GM23338 (cell line): ENCODE data around the gene WDR53. TPM values are rescaled to one million over a fixed set of nuclear protein-coding genes. Genes with fewer than 3 reads are reported as not detected.

Experiments
- ATAC-seq: fragments of 200-7000 bp; cut with Tn5 transposase; 3 replicates; pipeline ENCODE4 v1.9.1; 2020
- DNase-seq: peaks from one replicate; pipeline ENCODE4 v3.0.0-alpha.2; 2015; ENCODE audit warnings: low spot score
- H2AFZ ChIP-seq: fragments of 200-600 bp; sonication (generic); 2 replicates; pipeline ENCODE4 v1.8.0; 2016; ENCODE audit warnings: antibody characterized with exemption, mild to moderate bottlenecking, moderate library complexity
- H3F3A ChIP-seq: fragments of 200-600 bp; sonication (generic); replicated peaks from 2 replicates; pipeline ENCODE4 v1.8.0; 2017; ENCODE audit warnings: antibody characterized with exemption, mixed run types, low read depth
- H3K27ac ChIP-seq: fragments of 200-600 bp; sonication (generic); 2 replicates; pipeline ENCODE4 v1.6.1; 2016; ENCODE audit warnings: low read depth
- H3K27me3 ChIP-seq: fragments of 200-600 bp; sonication (generic); 2 replicates; pipeline ENCODE4 v1.8.0; 2016; ENCODE audit warnings: mild to moderate bottlenecking, mixed run types, moderate library complexity; ENCODE audit not compliant: insufficient read depth
- H3K36me3 ChIP-seq: fragments of 200-600 bp; sonication (generic); 2 replicates; pipeline ENCODE4 v1.8.0; 2016; ENCODE audit warnings: mild to moderate bottlenecking; ENCODE audit not compliant: insufficient read depth
- H3K4me1 ChIP-seq: fragments of 200-600 bp; sonication (generic); 2 replicates; pipeline ENCODE4 v1.8.0; 2016; ENCODE audit warnings: mild to moderate bottlenecking, moderate library complexity; ENCODE audit not compliant: insufficient read depth
- H3K4me2 ChIP-seq: fragments of 200-600 bp; sonication (generic); 2 replicates; pipeline ENCODE4 v1.7.1; 2017; ENCODE audit warnings: mixed run types
- H3K4me3 ChIP-seq: fragments of 200-600 bp; sonication (generic); 2 replicates; pipeline ENCODE4 v1.6.1; 2016; ENCODE audit warnings: mixed run types
- H3K79me2 ChIP-seq: fragments of 200-600 bp; sonication (generic); replicated peaks from 2 replicates; pipeline ENCODE4 v1.8.0; 2017; ENCODE audit warnings: mild to moderate bottlenecking; ENCODE audit not compliant: insufficient read depth
- H3K9me2 ChIP-seq: fragments of 200-600 bp; sonication (generic); 2 replicates; pipeline ENCODE4 v1.8.0; 2017; ENCODE audit not compliant: insufficient read depth
- H4K20me1 ChIP-seq: fragments of 200-600 bp; sonication (generic); replicated peaks from 2 replicates; pipeline ENCODE4 v1.8.0; 2017; ENCODE audit warnings: mild to moderate bottlenecking; ENCODE audit not compliant: insufficient read depth
- H3K27ac Mint-ChIP-seq: 2 replicates; pipeline ENCODE4 v1.8.0; 2020; ENCODE audit warnings: inconsistent platforms, mild to moderate bottlenecking, moderate library complexity, mixed read lengths
- H3K27me3 Mint-ChIP-seq: 3 replicates; pipeline ENCODE4 v1.8.0; 2022; ENCODE audit warnings: low read depth, mild to moderate bottlenecking, moderate library complexity, mixed read lengths, inconsistent platforms; ENCODE audit not compliant: insufficient read depth, poor library complexity
- H3K36me3 Mint-ChIP-seq: 3 replicates; pipeline ENCODE4 v1.8.0; 2021; ENCODE audit warnings: low read depth, mild to moderate bottlenecking, inconsistent platforms, moderate library complexity, mixed read lengths
- H3K4me1 Mint-ChIP-seq: 3 replicates; pipeline ENCODE4 v1.8.0; 2020; ENCODE audit warnings: mild to moderate bottlenecking, inconsistent platforms, mixed read lengths
- H3K4me3 Mint-ChIP-seq: 3 replicates; pipeline ENCODE4 v1.8.0; 2021; ENCODE audit warnings: moderate library complexity, mild to moderate bottlenecking, inconsistent platforms, mixed read lengths
- H3K9me3 Mint-ChIP-seq: 3 replicates; pipeline ENCODE4 v1.8.0; 2020; ENCODE audit warnings: moderate library complexity, mild to moderate bottlenecking, inconsistent platforms, mixed read lengths
- CREB1 ChIP-seq: fragments of 250-450 bp; sonication (Bioruptor Pico); IDR thresholded peaks from 2 replicates; pipeline ENCODE4 v1.5.0; 2020; ENCODE audit warnings: low read depth, mild to moderate bottlenecking, moderate library complexity
- CTCF ChIP-seq, 2 experiments: fragments of 200-600 bp in 1 of 2; sonication (generic) in 1 of 2; conservative IDR thresholded peaks; 2 replicates each; pipeline versions ENCODE4 v1.5.1 to v1.6.1; 2016 to 2017; ENCODE audit warnings: antibody characterized with exemption in 2 of 2, low read depth in 2 of 2, mild to moderate bottlenecking in 2 of 2, moderate library complexity in 1 of 2
- ETS1 ChIP-seq: IDR thresholded peaks from 2 replicates; pipeline ENCODE4 v1.6.1; 2016; ENCODE audit warnings: antibody characterized with exemption
- EZH2 ChIP-seq: fragments of 200-600 bp; sonication (generic); IDR thresholded peaks from one replicate; pipeline ENCODE4 v1.8.0; 2017; ENCODE audit warnings: antibody characterized with exemption, mild to moderate bottlenecking, low read depth; ENCODE audit not compliant: unreplicated experiment
- EZH2phosphoT487 ChIP-seq: fragments of 200-600 bp; sonication (generic); IDR thresholded peaks from one replicate; pipeline ENCODE4 v1.8.1; 2018; ENCODE audit warnings: antibody characterized with exemption; ENCODE audit not compliant: unreplicated experiment
- JUNB ChIP-seq: IDR thresholded peaks from one replicate; pipeline ENCODE4 v1.6.1; 2016; ENCODE audit warnings: antibody characterized with exemption; ENCODE audit not compliant: unreplicated experiment
- NANOG ChIP-seq: IDR thresholded peaks from 2 replicates; pipeline ENCODE4 v1.6.1; 2016; ENCODE audit warnings: antibody characterized with exemption, borderline replicate concordance
- POLR2AphosphoS5 ChIP-seq: IDR thresholded peaks from 2 replicates; pipeline ENCODE4 v1.6.1; 2016; ENCODE audit warnings: antibody characterized with exemption, low read depth
- REST ChIP-seq: IDR thresholded peaks from one replicate; pipeline ENCODE4 v1.6.1; 2018; ENCODE audit warnings: antibody characterized with exemption; ENCODE audit not compliant: unreplicated experiment
- STAT1 ChIP-seq: IDR thresholded peaks from one replicate; pipeline ENCODE4 v1.6.1; 2016; ENCODE audit warnings: antibody characterized with exemption; ENCODE audit not compliant: unreplicated experiment
- ZNF114 ChIP-seq: fragments of 250-450 bp; sonication (Bioruptor Pico); IDR thresholded peaks from 2 replicates; pipeline ENCODE4 v1.5.0; 2020; ENCODE audit warnings: mild to moderate bottlenecking, moderate library complexity
- ZNF462 ChIP-seq: fragments of 250-450 bp; sonication (Bioruptor Pico); IDR thresholded peaks from 2 replicates; pipeline ENCODE4 v1.5.0; 2020; ENCODE audit warnings: mild to moderate bottlenecking, moderate library complexity
- polyA plus RNA-seq: library from polyadenylated mRNA; unstranded; fragments of >200 nt; fragmentation: Nextera tagmentation; extraction: Ambion mirVana; gene quantifications from 2 replicates; pipeline ENCODE4 v1.2.1, GENCODE V29; 2016
- total RNA-seq: library from RNA; depleted of rRNA; stranded (reverse); fragments of >200 nt; shearing (Covaris generic); gene quantifications from 2 replicates; pipeline ENCODE4 v1.2.3, GENCODE V29; 2014

WDR53 gene
- total and polyA plus RNA-seq, 2 experiments from 2014 or later: 6.8 to 29.7 TPM

GRCh38 chr3:196554205-196554604 is 14.1 kb downstream of the WDR53 start:
- Histone ChIP-seq H3F3A (no peaks in the 10 kb centered on the region), H3K27ac (no peak overlapping the region), H4K20me1 (no peaks in the 10 kb centered on the region; the same call in 1 of the 2 replicates), H3K4me3 (no peak overlapping the region), H3K4me1 (no peaks in the 10 kb centered on the region), H3K36me3 (no peaks in the 10 kb centered on the region), H3K4me2 (no peak overlapping the region), H3K9me2 (no peaks in the 10 kb centered on the region), H3K27me3 (no peaks in the 10 kb centered on the region), H2AFZ (no peak overlapping the region), H3K79me2 (no peaks in the 10 kb centered on the region)
- TF ChIP-seq POLR2AphosphoS5 (no peak), EZH2phosphoT487 (no peak), ZNF462 (CRISPR knock-in tag) (no peak), REST (no peak), JUNB (no peak), ETS1 (no peak), ZNF114 (CRISPR knock-in tag) (no peak), CREB1 (CRISPR knock-in tag) (no peak), NANOG (no peak), EZH2 (no peak), CTCF (conservative IDR thresholded peaks at IDR 0.05; ENCODE audit: low read depth in 2 of 2) (no peak), STAT1 (no peak)
- ATAC-seq: no peak
- Mint-ChIP-seq H3K36me3 (peaks cover 12% of the 10 kb centered on the region), H3K27ac (no peak overlapping the region), H3K4me1 (no peaks in the 10 kb centered on the region), H3K4me3 (no peak overlapping the region), H3K27me3 (peaks cover 5% of the 10 kb centered on the region), H3K9me3 (peaks cover 23% of the 10 kb centered on the region)
- DNase-seq: no peak
